GM12878 (cell line): ENCODE data around the gene MEN1. TPM values are rescaled to one million over a fixed set of nuclear protein-coding genes. Genes with fewer than 3 reads are reported as not detected.
A peak's percentile ranks its signal among the peaks of the same experiment; 100 is the strongest.

Experiments used
- ASH2L ChIP-seq: fragments of 300-600, 200-600 bp; sonication (generic); IDR thresholded peaks from 2 replicates; pipeline ENCODE4 v1.6.1; 2017; ENCODE audit warnings: low read depth, mild to moderate bottlenecking, borderline replicate concordance
- BCL11A ChIP-seq: IDR thresholded peaks from 2 replicates; pipeline ENCODE4 v1.6.1; 2011; ENCODE audit warnings: low read depth, low read length
- BMI1 ChIP-seq: fragments of 450-650 bp; IDR thresholded peaks from 2 replicates; pipeline ENCODE4 v1.6.1; 2016; ENCODE audit warnings: mild to moderate bottlenecking, moderate library complexity, borderline replicate concordance
- CBX3 ChIP-seq: fragments of 200-600 bp; sonication (generic); IDR thresholded peaks from 2 replicates; pipeline ENCODE4 v1.6.1; 2016; ENCODE audit warnings: low read depth, borderline replicate concordance
- CHD1 ChIP-seq: IDR thresholded peaks from 2 replicates; pipeline ENCODE4 v1.6.1; 2012; ENCODE audit warnings: low read depth, low read length, improper control_type of control experiment
- CREM ChIP-seq: IDR thresholded peaks from 2 replicates; pipeline ENCODE4 v1.6.1; 2014; ENCODE audit warnings: antibody characterized with exemption, low read depth
- E4F1 ChIP-seq: fragments of 450-650 bp; IDR thresholded peaks from 2 replicates; pipeline ENCODE4 v1.6.1; 2018; ENCODE audit warnings: borderline replicate concordance, mild to moderate bottlenecking; ENCODE audit not compliant: partially characterized antibody
- EGR1 ChIP-seq, 2 experiments: IDR thresholded peaks; 1 replicate in 1 of 2; 2 replicates in 1 of 2; pipeline ENCODE4 v1.6.1; 2011 to 2012; ENCODE audit warnings: low read depth in 2 of 2, low read length in 2 of 2, borderline replicate concordance in 1 of 2, mild to moderate bottlenecking in 1 of 2, moderate library complexity in 1 of 2
- EZH2 ChIP-seq: IDR thresholded peaks from 2 replicates; pipeline ENCODE4 v1.6.1; 2012; ENCODE audit warnings: low read depth, mild to moderate bottlenecking, control low read depth, inconsistent platforms, low read length, borderline replicate concordance; ENCODE audit not compliant: control insufficient read depth
- FOXK2 ChIP-seq: fragments of 450-650 bp; IDR thresholded peaks from 2 replicates; pipeline ENCODE4 v1.6.1; 2017; ENCODE audit warnings: mild to moderate bottlenecking, moderate library complexity
- FOXM1 ChIP-seq: IDR thresholded peaks from 2 replicates; pipeline ENCODE4 v1.6.1; 2012; ENCODE audit warnings: low read depth, mild to moderate bottlenecking, inconsistent platforms, low read length, moderate library complexity
- IKZF1 ChIP-seq: fragments of 450-650 bp; conservative IDR thresholded peaks from 2 replicates; pipeline ENCODE4 v1.6.1; 2017; ENCODE audit warnings: antibody characterized with exemption, mild to moderate bottlenecking
- JUND ChIP-seq: IDR thresholded peaks from 2 replicates; pipeline ENCODE4 v1.6.1; 2012; ENCODE audit warnings: low read depth, mild to moderate bottlenecking, low read length, improper control_type of control experiment, moderate library complexity
- KDM1A ChIP-seq: fragments of 200-600 bp; sonication (generic); IDR thresholded peaks from 2 replicates; pipeline ENCODE4 v1.6.1; 2016; ENCODE audit warnings: borderline replicate concordance
- MTA3 ChIP-seq: IDR thresholded peaks from 2 replicates; pipeline ENCODE4 v1.6.1; 2012; ENCODE audit warnings: low read length, inconsistent platforms, borderline replicate concordance
- NR2C2 ChIP-seq: IDR thresholded peaks from 2 replicates; pipeline ENCODE4 v1.6.1; 2011; ENCODE audit warnings: borderline replicate concordance, low read depth; ENCODE audit not compliant: control insufficient read depth, insufficient read length
- PAX5 ChIP-seq: IDR thresholded peaks from 2 replicates; pipeline ENCODE4 v1.6.1; 2011; ENCODE audit warnings: low read depth, low read length, borderline replicate concordance
- PAX8 ChIP-seq: fragments of 450-650 bp; IDR thresholded peaks from 2 replicates; pipeline ENCODE4 v1.6.1; 2017; ENCODE audit warnings: mild to moderate bottlenecking, moderate library complexity
- PML ChIP-seq: IDR thresholded peaks from 2 replicates; pipeline ENCODE4 v1.6.1; 2012; ENCODE audit warnings: low read length, inconsistent platforms
- SMARCA5 ChIP-seq: fragments of 450-650 bp; IDR thresholded peaks from 2 replicates; pipeline ENCODE4 v1.6.1; 2017; ENCODE audit warnings: mild to moderate bottlenecking
- SPI1 ChIP-seq: IDR thresholded peaks from 2 replicates; pipeline ENCODE4 v1.6.1; 2011; ENCODE audit warnings: low read depth, mild to moderate bottlenecking, low read length, moderate library complexity, borderline replicate concordance; ENCODE audit not compliant: insufficient read depth
- SREBF2 ChIP-seq: IDR thresholded peaks from 2 replicates; pipeline ENCODE4 v1.6.1; 2012; ENCODE audit warnings: mild to moderate bottlenecking, low read length
- TAF1 ChIP-seq: IDR thresholded peaks from 2 replicates; pipeline ENCODE4 v1.6.1; 2011; ENCODE audit warnings: mild to moderate bottlenecking, low read depth, low read length, borderline replicate concordance
- TBL1XR1 ChIP-seq: IDR thresholded peaks from 2 replicates; pipeline ENCODE4 v1.6.1; 2012; ENCODE audit warnings: low read depth, low read length, improper control_type of control experiment
- TCF3 ChIP-seq: IDR thresholded peaks from 2 replicates; pipeline ENCODE4 v1.6.1; 2012; ENCODE audit warnings: low read depth, mild to moderate bottlenecking, low read length, borderline replicate concordance; ENCODE audit not compliant: insufficient read depth
- ZBTB40 ChIP-seq: fragments of 450-650 bp; IDR thresholded peaks from 2 replicates; pipeline ENCODE4 v1.6.1; 2016; ENCODE audit warnings: mild to moderate bottlenecking, moderate library complexity, borderline replicate concordance
- polyA plus RNA-seq, 11 experiments: library from polyadenylated mRNA; depleted of rRNA in 4 of 11; unstranded in 6 of 11; stranded (reverse) in 5 of 11; fragments of >200 nt; fragmentation: Nextera tagmentation in 4 of 11; fragmentation: Illumina TruSeq in 1 of 11; extraction: Ambion mirVana in 4 of 11; extraction: Trizol in 1 of 11; gene quantifications; 1 replicate in 1 of 11; 2 replicates in 10 of 11; pipeline versions ENCODE4 v1.2.1 to v1.2.3, GENCODE V29; 2011 to 2016; ENCODE audit warnings: inconsistent platforms in 2 of 11, missing spikeins in 2 of 11, low read depth in 1 of 11
- total RNA-seq, 4 experiments: library from RNA; depleted of rRNA in 3 of 4; stranded (reverse); fragments of >200 nt in 3 of 4; fragmentation: Illumina TruSeq in 1 of 4; extraction: Trizol in 1 of 4; gene quantifications; 2 replicates each; pipeline versions ENCODE4 v1.2.1 to v1.2.3, GENCODE V29; 2013 to 2021
- TF ChIP-seq, protein P1 (sequence below): fragments of 450-650 bp; IDR thresholded peaks from 2 replicates; pipeline ENCODE4 v1.6.1; 2014; ENCODE audit warnings: mild to moderate bottlenecking

MEN1 gene
- total and polyA plus RNA-seq, 10 of the 15 experiments (the other 5 are each of a cell fraction or from before 2014, with no cell fraction given), result 2.5 to 39.7 (median 20.7) TPM

DNA sequence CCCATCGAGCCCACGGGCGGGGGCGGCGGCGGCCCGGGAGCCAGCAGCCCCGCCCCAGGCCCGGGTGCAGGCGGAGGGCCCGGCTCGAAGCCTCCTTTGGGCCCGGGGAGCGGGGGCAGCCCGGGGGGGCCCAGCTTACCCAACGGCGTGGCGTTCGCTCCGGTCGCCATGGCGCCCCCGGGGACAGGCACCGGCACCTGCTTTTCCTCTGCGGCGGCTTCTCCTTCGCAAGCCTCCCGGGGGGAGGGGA lies 32.2 kb downstream of the MEN1 start (continued):
- TF ChIP-seq ZBTB40 (no peak), JUND (no peak), E4F1 (no peak), SPI1 (no peak), CREM (no peak), TBL1XR1 (no peak), SMARCA5 (0 out of 2 replicates have a peak, but pooled peaks have one; percentile 69), CBX3 (no peak), CHD1 (no peak), EZH2 (no peak), PML (peak; percentile 68; the same call in 1 of the 2 replicates), ASH2L (no peak), EGR1 (IDR thresholded peaks at IDR 0.05; ENCODE audit: borderline replicate concordance in 1 of 2, low read depth in 2 of 2, low read length in 2 of 2) (no peak), BMI1 (no peak), TCF3 (no peak), TAF1 (no peak), FOXM1 (no peak), PAX8 (no peak), FOXK2 (no peak), NR2C2 (no peak), BCL11A (no peak), IKZF1 (0 out of 2 replicates have a peak, but pooled peaks have one; percentile 2), KDM1A (no peak), MTA3 (no peak), PAX5 (no peak), SREBF2 (no peak)
- TF ChIP-seq, protein P1, sequence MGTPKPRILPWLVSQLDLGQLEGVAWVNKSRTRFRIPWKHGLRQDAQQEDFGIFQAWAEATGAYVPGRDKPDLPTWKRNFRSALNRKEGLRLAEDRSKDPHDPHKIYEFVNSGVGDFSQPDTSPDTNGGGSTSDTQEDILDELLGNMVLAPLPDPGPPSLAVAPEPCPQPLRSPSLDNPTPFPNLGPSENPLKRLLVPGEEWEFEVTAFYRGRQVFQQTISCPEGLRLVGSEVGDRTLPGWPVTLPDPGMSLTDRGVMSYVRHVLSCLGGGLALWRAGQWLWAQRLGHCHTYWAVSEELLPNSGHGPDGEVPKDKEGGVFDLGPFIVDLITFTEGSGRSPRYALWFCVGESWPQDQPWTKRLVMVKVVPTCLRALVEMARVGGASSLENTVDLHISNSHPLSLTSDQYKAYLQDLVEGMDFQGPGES, result no peak
